MCF 10A (cell line): ENCODE results near the gene LMNA. TPM values are rescaled to one million over a fixed set of nuclear protein-coding genes. Genes with fewer than 3 reads are reported as not detected.

ENCODE experiments used
- BruUV-seq: library from RNA; stranded (reverse); fragments of 400-500 nt; replicated peaks from 2 replicates; lab custom pipeline; 2021; lab: Mats Ljungman, UMichigan
- CTCF ChIA-PET: fragments of 300-600 bp; sonication (Branson Sonifier 250); formaldehyde crosslinking; extraction: SDS; loops from one replicate; lab custom pipeline; 2021; ENCODE audit warnings: antibody characterized with exemption, inconsistent platforms; lab: Yijun Ruan, JAX
- POLR2A ChIA-PET: fragments of 300-600, 350-650 bp; sonication (Branson Sonifier 250); formaldehyde crosslinking; extraction: SDS; loops from one replicate; lab custom pipeline; 2020; ENCODE audit warnings: antibody characterized with exemption, inconsistent platforms; lab: Yijun Ruan, JAX
- DNase-seq: peaks from one replicate; pipeline ENCODE4 v3.0.0-alpha.2; 2018; ENCODE audit not compliant: unreplicated experiment
- H3K27ac Mint-ChIP-seq: one replicate; pipeline ENCODE4 v1.8.0; 2022; ENCODE audit warnings: mild to moderate bottlenecking, low read depth, mixed read lengths; ENCODE audit not compliant: unreplicated experiment
- H3K27me3 Mint-ChIP-seq: one replicate; pipeline ENCODE4 v1.8.0; 2022; ENCODE audit warnings: mixed read lengths; ENCODE audit not compliant: insufficient read depth, unreplicated experiment
- H3K36me3 Mint-ChIP-seq: one replicate; pipeline ENCODE4 v1.8.0; 2022; ENCODE audit warnings: mild to moderate bottlenecking, moderate library complexity, mixed read lengths; ENCODE audit not compliant: insufficient read depth, unreplicated experiment
- H3K4me1 Mint-ChIP-seq: one replicate; pipeline ENCODE4 v1.8.0; 2022; ENCODE audit warnings: mixed read lengths; ENCODE audit not compliant: insufficient read depth, unreplicated experiment
- H3K4me3 Mint-ChIP-seq: one replicate; pipeline ENCODE4 v1.8.0; 2022; ENCODE audit warnings: mild to moderate bottlenecking, moderate library complexity, mixed read lengths; ENCODE audit not compliant: unreplicated experiment
- H3K9me3 Mint-ChIP-seq: one replicate; pipeline ENCODE4 v1.8.0; 2022; ENCODE audit warnings: mixed read lengths; ENCODE audit not compliant: unreplicated experiment
- intact Hi-C: fragments of 100-400 bp; cut with micrococcal nuclease; formaldehyde crosslinking; loops from 2 replicates; pipeline ENCODE4 v1.14.1; 2022
- total RNA-seq: library from RNA; stranded (reverse); gene quantifications from 2 replicates; pipeline ENCODE4 v1.2.3, GENCODE V29; 2022
- TF ChIP-seq, protein P1 (sequence below): fragments of 200-600 bp; IDR thresholded peaks from one replicate; pipeline ENCODE4 v1.8.0; 2022; ENCODE audit warnings: antibody characterized with exemption, mild to moderate bottlenecking; ENCODE audit not compliant: unreplicated experiment

LMNA gene
- total RNA-seq, 1 experiment from 2014 or later: 716 TPM

DNA sequence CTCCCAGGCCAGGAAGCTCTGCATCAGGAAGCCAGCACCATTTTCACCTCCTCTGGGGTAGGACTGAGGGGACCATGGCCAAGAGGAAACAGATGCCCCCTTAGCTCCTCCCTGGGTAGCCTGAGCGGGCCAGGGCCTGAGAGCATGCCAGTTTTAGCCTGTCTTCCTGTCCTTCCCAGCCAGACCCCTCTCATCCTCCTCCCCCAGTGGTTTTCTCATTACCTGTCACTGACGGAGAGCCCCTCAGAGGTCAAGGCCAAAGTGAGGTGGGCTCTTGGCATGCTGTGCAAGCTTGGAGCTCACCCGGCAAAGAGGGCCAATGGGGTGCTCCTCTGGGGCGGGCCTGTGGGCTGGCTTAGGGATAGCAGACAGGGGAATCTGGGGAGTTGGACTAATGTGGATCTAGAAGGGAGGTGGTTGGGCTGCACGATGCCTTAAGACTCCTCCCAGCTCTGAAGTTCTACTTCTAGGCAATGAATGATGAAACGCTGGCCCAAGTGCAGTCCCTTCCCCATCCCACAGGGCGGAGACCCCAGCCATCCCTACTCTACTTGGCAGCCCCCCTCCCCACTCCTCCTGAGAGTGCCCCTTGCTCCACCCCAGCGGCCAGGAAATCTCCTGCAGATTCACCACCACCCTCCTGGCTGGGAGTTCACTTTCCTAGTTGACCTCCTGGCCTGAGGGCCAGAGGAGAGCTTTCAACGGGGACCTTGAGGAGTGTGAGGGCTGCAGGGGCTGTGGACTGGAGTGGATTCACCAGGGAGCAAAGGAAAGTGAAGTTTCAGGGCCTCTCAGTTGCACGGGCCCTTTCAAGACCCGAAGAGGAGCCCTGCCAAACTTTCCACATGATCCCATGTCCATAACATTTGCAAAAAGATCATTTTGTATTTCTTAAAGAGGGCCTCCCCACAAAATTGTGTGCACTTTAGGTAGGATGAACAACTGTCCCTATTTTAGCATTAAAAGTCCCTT is 9.4 kb upstream of the LMNA start:
- CTCF ChIA-PET: interaction anchor here (0.6 to 26.9 kb wide), 3 partner anchors 14 to 168 kb away, joined by 3 to 1892 read pairs (median 234); partner anchors contain the start of genes LMNA and SEMA4A
- Mint-ChIP-seq H3K36me3 (peaks cover 7% of the 10 kb centered on the region), H3K9me3 (no peaks in the 10 kb centered on the region), H3K27me3 (no peaks in the 10 kb centered on the region), H3K4me1 (peaks cover 74% of the 10 kb centered on the region), H3K4me3 (peak overlapping the region; percentile 62), H3K27ac (peak overlapping the region; percentile 91)
- BruUV-seq: no TSS peak
- TF ChIP-seq, protein P1, sequence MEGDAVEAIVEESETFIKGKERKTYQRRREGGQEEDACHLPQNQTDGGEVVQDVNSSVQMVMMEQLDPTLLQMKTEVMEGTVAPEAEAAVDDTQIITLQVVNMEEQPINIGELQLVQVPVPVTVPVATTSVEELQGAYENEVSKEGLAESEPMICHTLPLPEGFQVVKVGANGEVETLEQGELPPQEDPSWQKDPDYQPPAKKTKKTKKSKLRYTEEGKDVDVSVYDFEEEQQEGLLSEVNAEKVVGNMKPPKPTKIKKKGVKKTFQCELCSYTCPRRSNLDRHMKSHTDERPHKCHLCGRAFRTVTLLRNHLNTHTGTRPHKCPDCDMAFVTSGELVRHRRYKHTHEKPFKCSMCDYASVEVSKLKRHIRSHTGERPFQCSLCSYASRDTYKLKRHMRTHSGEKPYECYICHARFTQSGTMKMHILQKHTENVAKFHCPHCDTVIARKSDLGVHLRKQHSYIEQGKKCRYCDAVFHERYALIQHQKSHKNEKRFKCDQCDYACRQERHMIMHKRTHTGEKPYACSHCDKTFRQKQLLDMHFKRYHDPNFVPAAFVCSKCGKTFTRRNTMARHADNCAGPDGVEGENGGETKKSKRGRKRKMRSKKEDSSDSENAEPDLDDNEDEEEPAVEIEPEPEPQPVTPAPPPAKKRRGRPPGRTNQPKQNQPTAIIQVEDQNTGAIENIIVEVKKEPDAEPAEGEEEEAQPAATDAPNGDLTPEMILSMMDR: no peak
- intact Hi-C loops: loop anchor here (1.0 kb wide), 1 partner anchor 21 kb away; no protein-coding TSS in a partner anchor
- POLR2A ChIA-PET: interaction anchor here (1.1 to 28.2 kb wide), 5 partner anchors 9 to 170 kb away, joined by 3 to 960 read pairs (median 16); partner anchors contain the start of genes LMNA and PMF1
- DNase-seq: no peak

DNA sequence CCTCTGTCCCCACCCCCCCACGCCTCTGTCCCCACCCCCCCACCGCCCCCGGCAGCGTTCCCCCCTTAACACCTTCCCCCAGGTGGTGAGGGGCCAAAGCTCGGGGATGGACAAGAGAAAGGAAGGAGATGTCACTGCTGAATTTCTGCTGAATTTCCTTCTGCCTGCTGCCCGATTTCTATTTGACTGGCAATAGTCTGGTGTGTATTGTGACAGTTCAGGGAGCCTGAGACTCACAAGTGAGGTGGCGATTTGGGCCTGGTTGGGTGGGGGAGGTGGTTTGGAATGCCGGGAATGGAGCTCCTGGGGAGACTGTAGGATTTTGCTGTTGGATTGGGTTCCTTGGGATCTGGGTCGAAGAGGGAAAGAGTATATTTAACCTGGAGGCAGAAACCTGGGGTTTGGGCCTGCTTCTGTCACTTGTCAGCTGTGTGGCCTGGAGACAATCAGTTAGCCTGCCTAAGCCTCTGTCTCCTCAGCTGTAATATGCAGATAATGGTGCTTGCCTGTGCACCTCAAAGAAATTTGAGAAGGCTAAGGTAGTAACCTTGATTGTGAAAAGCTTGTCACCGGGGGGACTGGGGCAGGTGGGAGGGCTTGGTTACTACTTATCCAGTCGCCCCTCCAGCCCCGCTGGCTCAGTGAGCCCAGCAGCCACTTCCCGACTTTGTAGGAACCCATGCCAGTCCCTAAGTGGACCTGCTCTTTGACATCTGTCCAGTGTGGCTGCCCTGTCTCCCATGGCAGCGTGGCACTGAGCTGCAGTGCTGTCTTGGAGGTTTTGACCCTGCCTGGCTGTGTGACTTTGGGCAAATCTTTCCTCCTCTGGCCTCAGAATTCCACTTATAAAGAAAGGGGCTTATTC is 7.7 kb upstream of the LMNA start:
- H3K27ac Mint-ChIP-seq: peak overlapping the region; percentile 91
- peak overlapping the region; percentile 62 for H3K4me3 Mint-ChIP-seq
- intact Hi-C loops: loop anchor here (1.0 kb wide), 1 partner anchor 7 kb away; the partner anchor contains the start of gene LMNA
- ChIA-PET POLR2A (interaction anchor here (0.6 to 28.2 kb wide), 11 partner anchors 8 to 176 kb away, joined by 3 to 960 read pairs (median 3); partner anchors contain the start of genes LMNA, PMF1 and SMG5), CTCF (interaction anchor here (0.5 to 26.9 kb wide), 9 partner anchors 16 to 248 kb away, joined by 3 to 1892 read pairs (median 4); partner anchors contain the start of genes LMNA, SEMA4A and SYT11)
- TF ChIP-seq, protein P1: no peak
- no peak for DNase-seq
- H3K4me1 Mint-ChIP-seq: peaks cover 63% of the 10 kb centered on the region
- peaks cover 7% of the 10 kb centered on the region for H3K36me3 Mint-ChIP-seq
- TSS peak; percentile 82 for BruUV-seq
- no peaks in the 10 kb centered on the region for H3K27me3 Mint-ChIP-seq
- H3K9me3 Mint-ChIP-seq: no peaks in the 10 kb centered on the region

DNA sequence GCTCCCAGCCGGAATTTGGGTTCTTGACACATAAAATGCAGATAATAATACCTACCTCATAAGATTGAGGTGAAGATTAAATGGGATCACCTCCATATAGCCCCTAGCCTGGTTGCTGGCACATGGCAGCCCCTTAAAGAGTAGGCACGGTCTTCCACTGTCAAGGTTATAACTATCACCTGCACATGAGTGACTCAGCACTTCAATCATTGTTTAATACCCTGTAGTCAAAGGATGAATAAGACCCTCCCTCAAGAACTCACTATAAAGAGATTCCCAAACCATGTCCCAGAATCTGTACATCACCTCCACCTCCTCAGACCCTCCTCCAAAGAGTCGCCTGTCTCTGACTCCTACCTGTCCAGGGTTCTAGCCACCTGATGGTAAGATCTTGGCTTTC is 6.5 kb upstream of the LMNA start:
- BruUV-seq: no TSS peak
- CTCF ChIA-PET: interaction anchor here (0.8 to 26.9 kb wide), 4 partner anchors 17 to 118 kb away, joined by 3 to 1892 read pairs (median 118); partner anchors contain the start of genes LMNA and SEMA4A
- Mint-ChIP-seq H3K27ac (peak overlapping the region; percentile 91), H3K9me3 (no peaks in the 10 kb centered on the region), H3K4me3 (no peak overlapping the region), H3K36me3 (peaks cover 7% of the 10 kb centered on the region), H3K4me1 (peaks cover 69% of the 10 kb centered on the region), H3K27me3 (no peaks in the 10 kb centered on the region)
- intact Hi-C loops: no loop called here
- no peak for DNase-seq
- TF ChIP-seq, protein P1: no peak
- POLR2A ChIA-PET: interaction anchor here (1.0 to 28.2 kb wide), 3 partner anchors 8 to 107 kb away, joined by 4 to 960 read pairs (median 4); partner anchors contain the start of gene LMNA
